BLaER1 (cell line): ENCODE measurements around the gene DOCK8.

Experiments
- H3K27ac ChIP-seq: shearing (Covaris generic); formaldehyde crosslinking; 2 replicates; pipeline ENCODE4 v1.8.1; 2022
- H3K27me3 ChIP-seq: shearing (Covaris generic); formaldehyde crosslinking; 2 replicates; pipeline ENCODE4 v1.8.1; 2022
- H3K36me3 ChIP-seq: shearing (Covaris generic); formaldehyde crosslinking; 2 replicates; pipeline ENCODE4 v1.8.1; 2022
- H3K4me1 ChIP-seq: shearing (Covaris generic); formaldehyde crosslinking; 2 replicates; pipeline ENCODE4 v1.8.1; 2022
- H3K4me2 ChIP-seq: shearing (Covaris generic); formaldehyde crosslinking; 2 replicates; pipeline ENCODE4 v1.8.1; 2022
- H3K4me3 ChIP-seq: shearing (Covaris generic); formaldehyde crosslinking; 2 replicates; pipeline ENCODE4 v1.8.1; 2022
- H3K9ac ChIP-seq: shearing (Covaris generic); formaldehyde crosslinking; 2 replicates; pipeline ENCODE4 v1.8.1; 2022
- H3K9me3 ChIP-seq: shearing (Covaris generic); formaldehyde crosslinking; 2 replicates; pipeline ENCODE4 v1.8.1; 2022
- H4K20me1 ChIP-seq: shearing (Covaris generic); formaldehyde crosslinking; 2 replicates; pipeline ENCODE4 v1.8.1; 2022
- Cebpa-rat ChIP-seq: shearing (Covaris generic); IDR thresholded peaks from 2 replicates; pipeline ENCODE4 v1.8.1; 2022

The DOCK8 gene

GRCh38 chr9:446074-446699 lies 231.5 kb downstream of the DOCK8 start:
- Histone ChIP-seq H3K27ac (no peak overlapping the region), H3K36me3 (peaks cover 23% of the 10 kb centered on the region), H3K9ac (no peak overlapping the region), H3K4me3 (no peak overlapping the region), H4K20me1 (no peaks in the 10 kb centered on the region), H3K4me1 (no peaks in the 10 kb centered on the region), H3K4me2 (no peak overlapping the region), H3K27me3 (no peaks in the 10 kb centered on the region), H3K9me3 (no peaks in the 10 kb centered on the region)
- no peak for TF ChIP-seq Cebpa-rat

- no peaks in the 10 kb centered on the region for H3K27me3 ChIP-seq
These were observed 232.8 kb downstream of the DOCK8 start for GRCh38 chr9:447230-448025.

GRCh38 chr9:450057-450456 lies 235.4 kb downstream of the DOCK8 start:
- Histone ChIP-seq H3K4me1 (no peaks in the 10 kb centered on the region), H3K4me2 (no peak overlapping the region), H4K20me1 (no peaks in the 10 kb centered on the region), H3K36me3 (peaks cover 16% of the 10 kb centered on the region; the same call in 1 of the 2 replicates), H3K4me3 (no peak overlapping the region), H3K27ac (no peak overlapping the region), H3K9ac (no peak overlapping the region), H3K27me3 (no peaks in the 10 kb centered on the region), H3K9me3 (no peaks in the 10 kb centered on the region)
- no peak for TF ChIP-seq Cebpa-rat

More at GRCh38 chr9:447230-448025, 232.8 kb downstream of the DOCK8 start:
- Histone ChIP-seq H3K4me3 (no peak overlapping the region), H3K9ac (no peak overlapping the region), H3K4me2 (no peak overlapping the region), H3K36me3 (peaks cover 23% of the 10 kb centered on the region), H3K9me3 (no peaks in the 10 kb centered on the region), H4K20me1 (no peaks in the 10 kb centered on the region), H3K4me1 (no peaks in the 10 kb centered on the region), H3K27ac (no peak overlapping the region)
- no peak for TF ChIP-seq Cebpa-rat

GRCh38 chr9:450561-450960 lies 235.9 kb downstream of the DOCK8 start:
- no peak overlapping the region for H3K9ac ChIP-seq
- no peak overlapping the region for H3K4me3 ChIP-seq
- H3K36me3 ChIP-seq: peaks cover 16% of the 10 kb centered on the region; the same call in 1 of the 2 replicates
- H3K9me3 ChIP-seq: no peaks in the 10 kb centered on the region
- no peaks in the 10 kb centered on the region for H3K27me3 ChIP-seq
- H3K4me1 ChIP-seq: no peaks in the 10 kb centered on the region
- H3K27ac ChIP-seq: no peak overlapping the region
- no peak for TF ChIP-seq Cebpa-rat
- no peak overlapping the region for H3K4me2 ChIP-seq
- no peaks in the 10 kb centered on the region for H4K20me1 ChIP-seq

GRCh38 chr9:453832-454231 lies 239.2 kb downstream of the DOCK8 start:
- Histone ChIP-seq H3K9me3 (no peaks in the 10 kb centered on the region), H3K27ac (no peak overlapping the region), H4K20me1 (no peaks in the 10 kb centered on the region), H3K4me1 (no peaks in the 10 kb centered on the region), H3K36me3 (peaks cover 8% of the 10 kb centered on the region; the same call in 1 of the 2 replicates), H3K27me3 (no peaks in the 10 kb centered on the region), H3K4me3 (no peak overlapping the region), H3K4me2 (no peak overlapping the region), H3K9ac (no peak overlapping the region)
- no peak for TF ChIP-seq Cebpa-rat

- H3K36me3 ChIP-seq: no peaks in the 10 kb centered on the region; the same call in 1 of the 2 replicates
These were observed 241.7 kb downstream of the DOCK8 start for GRCh38 chr9:456365-456764.

GRCh38 chr9:458590-458989 lies 243.9 kb downstream of the DOCK8 start:
- no peak overlapping the region for H3K4me3 ChIP-seq
- no peaks in the 10 kb centered on the region for H3K9me3 ChIP-seq
- H4K20me1 ChIP-seq: no peaks in the 10 kb centered on the region
- H3K27ac ChIP-seq: no peak overlapping the region
- no peak for TF ChIP-seq Cebpa-rat
- no peaks in the 10 kb centered on the region for H3K4me1 ChIP-seq
- H3K9ac ChIP-seq: no peak overlapping the region
- no peaks in the 10 kb centered on the region for H3K27me3 ChIP-seq
- no peak overlapping the region for H3K4me2 ChIP-seq
- H3K36me3 ChIP-seq: peaks cover 2% of the 10 kb centered on the region

More at GRCh38 chr9:456365-456764, 241.7 kb downstream of the DOCK8 start:
- Histone ChIP-seq H3K27me3 (no peaks in the 10 kb centered on the region), H3K27ac (no peak overlapping the region), H3K4me1 (no peaks in the 10 kb centered on the region), H3K9me3 (no peaks in the 10 kb centered on the region), H4K20me1 (no peaks in the 10 kb centered on the region), H3K4me2 (no peak overlapping the region), H3K9ac (no peak overlapping the region), H3K4me3 (no peak overlapping the region)
- no peak for TF ChIP-seq Cebpa-rat

- Histone ChIP-seq H3K27me3 (no peaks in the 10 kb centered on the region), H3K4me2 (no peak overlapping the region), H3K36me3 (peaks cover 11% of the 10 kb centered on the region), H3K4me3 (no peak overlapping the region), H4K20me1 (no peaks in the 10 kb centered on the region), H3K9me3 (no peaks in the 10 kb centered on the region), H3K4me1 (no peaks in the 10 kb centered on the region), H3K9ac (no peak overlapping the region), H3K27ac (no peak overlapping the region)
- TF ChIP-seq Cebpa-rat: no peak
These were observed 245.1 kb downstream of the DOCK8 start for GRCh38 chr9:459491-460444.

- Histone ChIP-seq H3K9ac (no peak overlapping the region), H3K4me3 (no peak overlapping the region), H4K20me1 (no peaks in the 10 kb centered on the region), H3K4me2 (no peak overlapping the region), H3K36me3 (peaks cover 11% of the 10 kb centered on the region), H3K27me3 (no peaks in the 10 kb centered on the region), H3K27ac (no peak overlapping the region), H3K4me1 (no peaks in the 10 kb centered on the region), H3K9me3 (no peaks in the 10 kb centered on the region)
- TF ChIP-seq Cebpa-rat: no peak
These were observed 247.5 kb downstream of the DOCK8 start for GRCh38 chr9:462121-462520.
